ENCODE results near the gene RSAD2. TPM values are rescaled to one million over a fixed set of nuclear protein-coding genes. Genes with fewer than 3 reads are reported as not detected.
"Not testable (repeated sequence)": the region's sequence is repeated elsewhere in the genome, so short reads cannot be mapped to it uniquely, and the experiment has no call there.

RSAD2 gene
- total RNA-seq, 1 donor from 2014 or later: not detected

- no peak for DNase-seq (ENCODE audit: low read depth)
Observed at GRCh38 chr2:6926071-6926732, 48.6 kb downstream of the RSAD2 start.

DNA sequence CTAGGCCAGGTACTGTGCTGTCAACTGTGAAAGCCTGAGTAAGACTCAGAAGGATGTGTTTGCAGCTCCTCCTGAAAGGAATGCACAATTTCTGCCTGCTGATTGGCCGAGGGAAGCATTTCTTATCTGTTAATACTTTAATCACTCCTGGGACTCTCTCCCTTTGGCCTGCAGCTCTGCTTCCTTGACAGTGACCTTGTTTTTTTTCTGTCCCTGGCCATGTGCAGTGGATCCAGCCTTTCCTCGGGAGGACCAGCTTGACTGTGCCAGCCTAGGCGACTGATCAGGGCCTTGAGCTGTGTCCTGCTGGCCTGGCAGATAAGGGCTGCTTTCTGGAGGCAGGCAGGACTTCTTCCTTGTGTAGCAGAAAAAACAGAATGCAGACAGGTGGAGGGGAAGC lies 49.6 kb downstream of the RSAD2 start:
- DNase-seq (ENCODE audit: low read depth): no peak

DNA sequence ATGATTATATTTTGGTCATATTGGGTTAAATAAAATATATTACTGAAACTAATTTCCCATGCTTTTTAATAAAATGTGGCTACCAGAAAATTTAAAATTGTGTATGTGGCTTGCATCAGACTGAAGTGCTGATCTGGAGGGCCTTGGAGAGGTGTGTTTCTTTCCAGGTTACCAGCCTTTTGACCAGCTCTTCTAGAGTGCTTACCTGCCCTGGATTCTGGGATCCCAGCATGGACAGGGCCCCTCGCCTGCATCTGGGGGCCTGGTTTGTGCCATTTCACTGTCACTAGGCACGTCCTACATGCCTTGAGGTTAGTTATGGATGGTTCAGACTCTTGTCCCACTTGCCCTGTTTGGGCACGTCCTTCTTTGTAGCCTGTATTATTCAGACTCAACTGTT lies 50.2 kb downstream of the RSAD2 start:
- no peak for DNase-seq (ENCODE audit: low read depth)

DNA sequence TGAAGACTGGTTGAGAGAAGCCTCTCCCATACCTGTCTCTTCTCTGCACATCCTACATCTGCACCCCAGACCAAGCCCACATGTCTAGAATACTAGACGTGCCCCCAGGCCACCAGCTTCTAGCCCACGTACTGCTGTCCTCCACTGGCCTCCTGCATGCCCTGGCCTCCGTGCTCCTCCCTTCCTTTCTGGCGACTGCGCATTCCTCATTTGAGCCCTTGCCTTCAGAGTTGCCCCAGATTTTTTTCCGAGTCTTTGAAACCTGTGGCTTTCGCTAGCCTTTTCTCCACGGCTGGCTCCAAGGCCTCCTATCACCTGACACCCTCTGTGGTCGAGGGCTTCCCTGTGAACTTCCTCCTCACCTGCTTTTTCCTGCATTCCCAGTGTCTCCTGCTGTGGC lies 50.9 kb downstream of the RSAD2 start:
- no peak for DNase-seq (ENCODE audit: low read depth)

GRCh38 chr2:6929196-6929819 lies 51.7 kb downstream of the RSAD2 start:
- no peak for DNase-seq (ENCODE audit: low read depth)

DNA sequence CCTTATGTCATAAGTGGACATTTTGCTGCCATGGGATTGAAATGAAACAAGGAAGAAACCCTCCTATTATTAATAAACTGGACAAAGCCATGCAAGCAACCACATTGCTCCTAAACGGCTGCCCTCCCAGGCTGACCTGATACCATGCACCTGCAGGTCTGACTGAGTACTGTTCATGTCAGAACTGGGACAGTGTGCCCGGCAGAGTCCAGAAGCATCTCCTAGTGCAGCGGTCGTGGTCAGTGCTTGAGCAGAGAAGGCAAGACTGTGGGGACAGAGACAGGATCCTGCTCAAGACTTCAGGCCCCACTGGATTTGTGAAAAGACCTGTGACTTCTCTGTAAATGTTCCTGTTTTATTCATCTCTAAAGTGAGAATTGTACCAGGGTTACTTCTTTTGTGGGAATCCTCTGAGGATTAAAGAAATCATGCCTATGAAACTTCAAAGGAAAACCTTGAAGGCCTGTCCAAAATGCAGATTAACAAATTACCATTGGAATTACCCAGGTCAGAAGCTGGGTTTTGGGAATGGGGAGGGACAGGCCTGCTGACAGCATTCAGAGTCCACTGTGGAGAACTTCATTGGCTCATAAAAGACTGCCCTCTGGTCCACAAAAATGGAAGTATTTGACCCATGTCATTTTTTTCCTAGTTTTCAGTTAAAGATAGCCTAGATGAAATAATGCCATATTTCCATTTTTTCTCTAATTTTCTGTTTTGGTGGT lies 53.5 kb downstream of the RSAD2 start:
- no peak for DNase-seq (ENCODE audit: low read depth)

DNA sequence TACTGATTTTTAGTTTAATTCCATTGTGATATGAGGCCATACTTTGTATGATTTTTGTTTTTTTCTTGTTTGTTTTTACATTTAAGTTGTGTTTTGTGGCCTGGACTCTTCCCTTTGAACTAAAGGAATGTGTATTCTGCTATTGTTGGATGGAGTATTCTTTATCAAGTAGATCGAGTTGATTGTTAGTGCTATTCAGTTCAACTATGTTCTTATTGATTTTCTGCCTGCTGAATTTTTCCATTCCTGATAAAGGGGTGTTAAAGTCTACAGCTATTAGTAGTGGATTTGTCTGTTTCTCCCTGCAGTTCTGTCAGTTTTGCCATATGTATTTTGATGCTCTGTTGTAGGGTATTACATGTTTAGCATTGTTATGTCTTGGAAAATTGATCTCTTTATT lies 54.2 kb downstream of the RSAD2 start:
- no peak for DNase-seq (ENCODE audit: low read depth)

GRCh38 chr2:6932206-6932605 lies 54.6 kb downstream of the RSAD2 start:
- no peak for DNase-seq (ENCODE audit: low read depth)

DNA sequence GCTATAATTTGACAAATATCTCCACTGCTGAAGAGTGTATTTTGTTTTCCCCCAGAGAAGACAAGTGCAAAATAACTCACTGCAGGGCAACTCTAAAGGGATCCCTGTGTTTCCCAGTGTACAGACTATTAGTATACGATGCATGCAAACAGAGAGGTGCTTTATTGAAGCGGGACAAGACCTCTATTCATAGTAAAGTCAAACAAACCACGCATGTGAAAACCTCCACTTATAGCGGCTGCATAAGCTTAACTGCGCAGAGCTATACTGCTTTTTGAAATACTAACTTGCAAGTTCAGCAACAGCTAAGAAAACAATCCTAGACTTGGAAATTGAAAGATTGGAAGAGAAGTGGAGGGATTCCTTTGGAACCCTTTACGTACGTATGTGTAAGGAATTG lies 55.3 kb downstream of the RSAD2 start:
- no peak for DNase-seq (ENCODE audit: low read depth)

- DNase-seq (ENCODE audit: low read depth): no peak
Observed at GRCh38 chr2:6933911-6934310, 56.3 kb downstream of the RSAD2 start.

GRCh38 chr2:6934345-6934744 lies 56.8 kb downstream of the RSAD2 start:
- no peak for DNase-seq (ENCODE audit: low read depth)

DNA sequence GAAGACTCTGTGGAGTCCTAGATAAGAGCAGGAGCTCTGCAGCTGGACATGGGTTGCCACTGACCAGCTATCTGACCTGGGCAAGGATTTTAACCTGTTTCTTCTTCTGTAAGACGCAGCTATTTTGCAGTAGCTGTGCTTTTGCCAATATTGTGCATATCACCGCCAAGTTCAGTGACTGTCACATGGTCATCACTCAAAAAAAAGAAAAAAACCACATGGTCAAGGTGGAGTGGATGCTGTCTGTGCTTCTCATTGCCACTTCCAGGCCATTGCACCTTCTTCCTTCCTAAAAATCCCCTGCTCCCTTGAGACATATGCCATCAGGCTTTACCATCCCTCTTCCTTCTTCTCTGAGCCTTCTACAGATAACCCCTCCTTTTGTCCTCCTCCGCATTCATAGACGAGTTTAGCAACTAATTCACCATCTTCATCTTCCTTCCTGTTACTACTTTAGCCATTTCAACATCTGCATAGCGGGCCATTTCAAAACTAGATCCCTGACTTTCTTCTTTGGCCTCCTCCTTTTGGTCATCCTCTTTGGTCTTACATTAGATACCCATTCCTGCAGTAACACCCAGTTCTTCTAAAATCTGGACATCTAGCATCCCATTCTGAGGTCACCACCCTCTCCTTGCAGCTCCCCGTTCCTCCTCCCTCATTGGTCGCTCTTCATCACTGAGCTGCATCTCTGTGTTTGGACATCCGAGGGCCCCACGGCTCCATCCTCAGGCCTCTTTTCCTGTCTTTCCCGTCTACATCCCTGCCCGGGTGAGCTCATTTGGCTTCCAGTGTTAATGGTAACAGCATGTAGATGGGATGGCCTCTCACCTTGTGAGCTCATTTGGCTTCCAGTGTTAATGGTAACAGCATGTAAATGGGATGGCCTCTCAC lies 57.4 kb downstream of the RSAD2 start:
- no peak for DNase-seq (ENCODE audit: low read depth)

GRCh38 chr2:6935652-6936020 lies 58.1 kb downstream of the RSAD2 start:
- not testable (repeated sequence) for DNase-seq (ENCODE audit: low read depth)

- DNase-seq (ENCODE audit: low read depth): no peak
Observed at GRCh38 chr2:6937157-6937556, 59.6 kb downstream of the RSAD2 start.

- no peak for DNase-seq (ENCODE audit: low read depth)
Observed at GRCh38 chr2:6937582-6937981, 60.0 kb downstream of the RSAD2 start.

DNA sequence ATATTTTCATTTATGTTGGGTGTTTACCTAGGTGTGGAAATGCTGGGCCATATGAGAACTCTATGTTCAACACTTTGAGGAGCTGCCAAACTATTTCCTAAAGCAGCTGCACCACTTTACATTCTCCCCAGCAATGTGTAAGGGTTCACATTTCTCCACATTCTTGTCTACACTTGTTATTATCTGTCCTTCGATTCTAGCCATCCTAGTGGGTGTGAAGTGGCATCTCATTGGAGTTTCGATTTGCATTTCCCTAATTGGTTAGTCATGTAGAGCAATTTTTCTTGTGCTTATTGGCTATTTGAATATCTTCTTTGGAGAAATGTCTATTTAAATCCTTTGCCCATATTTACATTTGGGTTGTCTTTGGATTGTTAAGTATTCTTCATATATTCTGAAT lies 61.5 kb downstream of the RSAD2 start:
- no peak for DNase-seq (ENCODE audit: low read depth)

GRCh38 chr2:6940820-6941219 lies 63.2 kb downstream of the RSAD2 start:
- DNase-seq (ENCODE audit: low read depth): no peak

GRCh38 chr2:6941299-6942046 lies 63.9 kb downstream of the RSAD2 start:
- no peak for DNase-seq (ENCODE audit: low read depth)

DNA sequence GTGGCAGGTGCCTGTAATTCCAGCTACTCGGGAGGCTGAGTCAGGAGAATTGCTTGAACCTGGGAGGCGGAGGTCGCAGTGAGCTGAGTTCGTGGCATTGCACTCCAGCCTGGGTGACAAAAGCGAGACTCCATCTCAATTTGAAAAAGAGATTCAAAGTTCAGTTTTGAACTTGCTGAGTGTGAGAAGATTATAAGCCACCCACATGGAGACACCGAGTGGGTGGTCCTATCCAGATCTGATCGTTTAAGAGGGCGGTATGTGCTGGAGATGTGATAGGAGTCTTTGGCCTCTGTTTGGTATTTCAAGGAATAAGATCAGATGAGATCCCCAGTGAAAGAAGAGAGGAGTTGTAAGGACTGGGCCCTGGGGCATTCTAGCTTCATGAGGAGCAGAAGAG lies 65.3 kb downstream of the RSAD2 start:
- no peak for DNase-seq (ENCODE audit: low read depth)

DNA sequence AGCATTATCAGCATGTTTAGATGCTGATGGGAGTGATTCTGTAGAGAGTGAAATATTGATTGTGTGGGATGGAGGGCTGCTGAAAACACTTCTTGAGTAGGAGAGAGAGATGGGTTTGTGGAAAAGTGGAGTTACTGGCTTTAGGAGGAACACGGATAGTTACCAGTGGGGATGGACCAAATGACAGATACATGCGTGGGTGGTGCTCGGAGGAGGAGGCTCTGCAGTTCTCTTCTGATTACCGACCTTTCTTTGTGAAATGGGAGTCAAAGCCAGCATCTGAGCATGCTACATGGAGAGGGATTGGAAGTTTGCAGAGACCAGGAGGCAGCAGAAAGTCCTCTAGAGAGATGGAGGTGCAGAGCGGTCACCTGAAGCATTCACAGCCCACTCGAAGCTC lies 65.9 kb downstream of the RSAD2 start:
- no peak for DNase-seq (ENCODE audit: low read depth)

- DNase-seq (ENCODE audit: low read depth): no peak
Observed at GRCh38 chr2:6943971-6944370, 66.4 kb downstream of the RSAD2 start.

All from myocyte (in vitro differentiated cells).